SK-N-SH treated with all-trans-retinoic acid at 6 μM for 48 hours (cell line): Measurements from ENCODE around the gene FATE1.

Experiments
- ATAC-seq: fragments of 200-7000 bp; cut with Tn5 transposase; 3 replicates; pipeline ENCODE4 v1.9.1; 2020; ENCODE audit warnings: mild to moderate bottlenecking, moderate library complexity
- ARNTL ChIP-seq: fragments of 450-650 bp; formaldehyde crosslinking; IDR thresholded peaks from 2 replicates; pipeline ENCODE4 v1.5.0; 2020; ENCODE audit warnings: low read depth, mild to moderate bottlenecking, moderate library complexity, borderline replicate concordance
- BACH2 ChIP-seq: fragments of 250-450 bp; sonication (Bioruptor Pico); IDR thresholded peaks from 2 replicates; pipeline ENCODE4 v1.9.0; 2021; ENCODE audit warnings: mild to moderate bottlenecking, borderline replicate concordance
- CREB5 ChIP-seq: fragments of 250-450 bp; sonication (Bioruptor Pico); IDR thresholded peaks from 2 replicates; pipeline ENCODE4 v1.5.1; 2020; ENCODE audit warnings: low read depth, mild to moderate bottlenecking, moderate library complexity
- CSDC2 ChIP-seq: fragments of 250-450 bp; sonication (Bioruptor Pico); IDR thresholded peaks from 2 replicates; pipeline ENCODE4 v1.5.0; 2020; ENCODE audit warnings: mild to moderate bottlenecking, moderate library complexity
- ESRRG ChIP-seq: fragments of 250-450 bp; sonication (Bioruptor Pico); IDR thresholded peaks from 2 replicates; pipeline ENCODE4 v1.6.1; 2021; ENCODE audit warnings: mild to moderate bottlenecking
- GLIS3 ChIP-seq: fragments of 250-450 bp; sonication (Bioruptor Pico); IDR thresholded peaks from 2 replicates; pipeline ENCODE4 v1.5.0; 2020; ENCODE audit warnings: mild to moderate bottlenecking, moderate library complexity
- ISL1 ChIP-seq: fragments of 250-450 bp; sonication (Bioruptor Pico); IDR thresholded peaks from 2 replicates; pipeline ENCODE4 v2.1.2; 2022; ENCODE audit warnings: mild to moderate bottlenecking, moderate library complexity
- OSR1 ChIP-seq: fragments of 250-450 bp; sonication (Bioruptor Pico); IDR thresholded peaks from 2 replicates; pipeline ENCODE4 v1.8.0; 2022; ENCODE audit warnings: moderate library complexity, mild to moderate bottlenecking, inconsistent platforms
- PATZ1 ChIP-seq: fragments of 250-450 bp; sonication (Bioruptor Pico); IDR thresholded peaks from 2 replicates; pipeline ENCODE4 v1.8.0; 2020; ENCODE audit warnings: mild to moderate bottlenecking, moderate library complexity, borderline replicate concordance
- PPARA ChIP-seq: fragments of 250-450 bp; sonication (Bioruptor Pico); IDR thresholded peaks from 2 replicates; pipeline ENCODE4 v1.5.0; 2020; ENCODE audit warnings: mild to moderate bottlenecking, borderline replicate concordance
- RARB ChIP-seq: fragments of 250-450 bp; sonication (Bioruptor Pico); IDR thresholded peaks from 2 replicates; pipeline ENCODE4 v1.8.0; 2021; ENCODE audit warnings: mild to moderate bottlenecking, moderate library complexity
- SNAI2 ChIP-seq: fragments of 250-450 bp; sonication (Bioruptor Pico); IDR thresholded peaks from 2 replicates; pipeline ENCODE4 v1.5.0; 2020; ENCODE audit warnings: mild to moderate bottlenecking, moderate library complexity
- TCF4 ChIP-seq: fragments of 250-450 bp; sonication (Bioruptor Pico); IDR thresholded peaks from 2 replicates; pipeline ENCODE4 v1.8.0; 2021; ENCODE audit warnings: mild to moderate bottlenecking, moderate library complexity, borderline replicate concordance
- TOX ChIP-seq: fragments of 250-450 bp; sonication (Bioruptor Pico); IDR thresholded peaks from 2 replicates; pipeline ENCODE4 v1.8.0; 2021; ENCODE audit warnings: mild to moderate bottlenecking, moderate library complexity, borderline replicate concordance
- TSHZ2 ChIP-seq: fragments of 250-450 bp; sonication (Bioruptor Pico); IDR thresholded peaks from 2 replicates; pipeline ENCODE4 v1.5.0; 2020; ENCODE audit warnings: mild to moderate bottlenecking, moderate library complexity
- ZC3H10 ChIP-seq: fragments of 250-450 bp; sonication (Bioruptor Pico); IDR thresholded peaks from 2 replicates; pipeline ENCODE4 v1.5.1; 2021; ENCODE audit warnings: mild to moderate bottlenecking, moderate library complexity
- ZFP3 ChIP-seq: fragments of 250-450 bp; sonication (Bioruptor Pico); IDR thresholded peaks from 2 replicates; pipeline ENCODE4 v1.5.0; 2020; ENCODE audit warnings: mild to moderate bottlenecking, moderate library complexity
- ZNF70 ChIP-seq: fragments of 450-650 bp; formaldehyde crosslinking; IDR thresholded peaks from 2 replicates; pipeline ENCODE4 v1.5.0; 2020; ENCODE audit warnings: mild to moderate bottlenecking, moderate library complexity
- ZNF8 ChIP-seq: fragments of 450-650 bp; formaldehyde crosslinking; IDR thresholded peaks from 2 replicates; pipeline ENCODE4 v1.5.0; 2020; ENCODE audit warnings: mild to moderate bottlenecking, moderate library complexity
- TF ChIP-seq, protein P1 (sequence below): fragments of 250-450 bp; sonication (Bioruptor Pico); IDR thresholded peaks from 2 replicates; pipeline ENCODE4 v1.5.1; 2021; ENCODE audit warnings: mild to moderate bottlenecking, moderate library complexity
- TF ChIP-seq, protein P2 (sequence below): fragments of 250-450 bp; sonication (Bioruptor Pico); IDR thresholded peaks from 2 replicates; pipeline ENCODE4 v1.8.0; 2021; ENCODE audit warnings: low read depth, mild to moderate bottlenecking, moderate library complexity, borderline replicate concordance

FATE1 gene

DNA sequence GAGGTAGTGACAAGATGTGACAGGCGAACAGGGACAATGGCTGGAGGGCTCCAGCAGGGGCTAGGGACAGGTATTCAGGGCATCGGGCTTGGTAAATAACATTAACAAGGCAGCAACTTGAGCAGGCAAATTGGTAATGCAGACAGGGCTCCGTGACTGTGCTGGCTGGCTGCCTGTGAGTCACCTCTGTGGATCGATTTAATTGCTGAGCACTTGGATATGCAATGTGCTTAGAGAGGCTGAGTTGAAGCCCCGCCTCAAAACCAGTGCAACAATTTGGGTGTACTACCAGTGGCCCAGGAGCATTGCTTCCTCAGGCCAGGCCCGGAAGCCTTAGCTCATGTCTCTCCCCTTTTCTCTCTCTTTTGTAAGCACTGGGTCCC, 38.2 kb downstream of the FATE1 start:
- TF ChIP-seq ZNF70 (CRISPR knock-in tag) (no peak), RARB (no peak), ZFP3 (CRISPR knock-in tag) (no peak), ZC3H10 (no peak), TCF4 (CRISPR knock-in tag) (no peak), ZNF8 (CRISPR knock-in tag) (no peak), PATZ1 (CRISPR knock-in tag) (no peak), ESRRG (no peak), OSR1 (CRISPR knock-in tag) (no peak), BACH2 (CRISPR knock-in tag) (no peak), CREB5 (CRISPR knock-in tag) (no peak), ARNTL (no peak), ISL1 (CRISPR knock-in tag) (no peak), CSDC2 (CRISPR knock-in tag) (no peak), SNAI2 (CRISPR knock-in tag) (no peak), TOX (no peak)
- TF ChIP-seq, protein P1, sequence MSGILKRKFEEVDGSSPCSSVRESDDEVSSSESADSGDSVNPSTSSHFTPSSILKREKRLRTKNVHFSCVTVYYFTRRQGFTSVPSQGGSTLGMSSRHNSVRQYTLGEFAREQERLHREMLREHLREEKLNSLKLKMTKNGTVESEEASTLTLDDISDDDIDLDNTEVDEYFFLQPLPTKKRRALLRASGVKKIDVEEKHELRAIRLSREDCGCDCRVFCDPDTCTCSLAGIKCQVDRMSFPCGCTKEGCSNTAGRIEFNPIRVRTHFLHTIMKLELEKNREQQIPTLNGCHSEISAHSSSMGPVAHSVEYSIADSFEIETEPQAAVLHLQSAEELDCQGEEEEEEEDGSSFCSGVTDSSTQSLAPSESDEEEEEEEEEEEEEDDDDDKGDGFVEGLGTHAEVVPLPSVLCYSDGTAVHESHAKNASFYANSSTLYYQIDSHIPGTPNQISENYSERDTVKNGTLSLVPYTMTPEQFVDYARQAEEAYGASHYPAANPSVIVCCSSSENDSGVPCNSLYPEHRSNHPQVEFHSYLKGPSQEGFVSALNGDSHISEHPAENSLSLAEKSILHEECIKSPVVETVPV (CRISPR knock-in tag) = no peak
- TF ChIP-seq, protein P2, sequence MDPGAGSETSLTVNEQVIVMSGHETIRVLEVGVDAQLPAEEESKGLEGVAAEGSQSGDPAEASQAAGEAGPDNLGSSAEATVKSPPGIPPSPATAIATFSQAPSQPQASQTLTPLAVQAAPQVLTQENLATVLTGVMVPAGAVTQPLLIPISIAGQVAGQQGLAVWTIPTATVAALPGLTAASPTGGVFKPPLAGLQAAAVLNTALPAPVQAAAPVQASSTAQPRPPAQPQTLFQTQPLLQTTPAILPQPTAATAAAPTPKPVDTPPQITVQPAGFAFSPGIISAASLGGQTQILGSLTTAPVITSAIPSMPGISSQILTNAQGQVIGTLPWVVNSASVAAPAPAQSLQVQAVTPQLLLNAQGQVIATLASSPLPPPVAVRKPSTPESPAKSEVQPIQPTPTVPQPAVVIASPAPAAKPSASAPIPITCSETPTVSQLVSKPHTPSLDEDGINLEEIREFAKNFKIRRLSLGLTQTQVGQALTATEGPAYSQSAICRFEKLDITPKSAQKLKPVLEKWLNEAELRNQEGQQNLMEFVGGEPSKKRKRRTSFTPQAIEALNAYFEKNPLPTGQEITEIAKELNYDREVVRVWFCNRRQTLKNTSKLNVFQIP (CRISPR knock-in tag) = no peak
- peak; percentile 65 for ATAC-seq

DNA sequence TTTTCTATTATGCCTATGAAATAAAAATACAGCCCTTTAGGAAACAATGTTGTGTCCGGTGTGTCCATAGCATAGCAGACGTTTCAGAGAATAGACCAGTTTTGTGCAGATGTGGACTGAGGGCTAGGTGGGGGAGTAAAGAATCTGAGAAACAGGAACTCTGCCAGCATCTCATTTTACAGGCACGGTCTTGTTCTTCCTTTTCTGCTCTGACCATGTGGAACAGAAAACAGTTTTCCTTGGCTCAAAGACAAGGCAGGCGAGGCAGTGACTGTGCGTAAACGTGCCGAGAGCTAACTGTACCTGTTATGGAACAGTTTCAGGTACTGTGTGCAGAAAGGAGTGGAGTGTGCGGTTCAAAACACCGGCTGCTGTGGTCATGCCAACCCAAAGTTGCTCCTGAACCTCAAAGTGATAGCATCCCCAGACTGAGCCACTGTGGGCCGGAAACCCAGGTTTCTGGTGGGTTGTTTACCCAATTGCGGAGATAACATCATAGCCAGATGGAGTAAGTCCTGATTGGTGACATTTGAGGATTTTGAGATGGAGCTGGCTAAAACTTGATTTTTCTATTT, 38.9 kb downstream of the FATE1 start:
- ATAC-seq = no peak

More for the DNA sequence above, 38.9 kb downstream of the FATE1 start:
- TF ChIP-seq RARB (no peak), TOX (no peak), TSHZ2 (CRISPR knock-in tag) (no peak), ARNTL (no peak), ISL1 (CRISPR knock-in tag) (no peak), OSR1 (CRISPR knock-in tag) (no peak), CSDC2 (CRISPR knock-in tag) (no peak), PPARA (CRISPR knock-in tag) (no peak), TCF4 (CRISPR knock-in tag) (no peak), ZC3H10 (no peak), ZFP3 (CRISPR knock-in tag) (no peak), ESRRG (no peak), GLIS3 (CRISPR knock-in tag) (no peak)
- TF ChIP-seq, protein P2 (CRISPR knock-in tag) = no peak
- TF ChIP-seq, protein P1 (CRISPR knock-in tag) = no peak
